ENCODE measurements around the gene RND3. TPM values are rescaled to one million over a fixed set of nuclear protein-coding genes. Genes with fewer than 3 reads are reported as not detected.

The RND3 gene
- total and polyA plus RNA-seq, 9 of the 15 experiments (the other 6 are each of a cell fraction or from before 2014, with no cell fraction given) = 0.22 to 0.64 (median 0.29) TPM; not detected in 4

- TF ChIP-seq TCF7L2 (IDR thresholded peaks at IDR 0.05; ENCODE audit: low read depth, low read length) = no peak
- no peak for TF ChIP-seq CHD7 (IDR thresholded peaks at IDR 0.05; ENCODE audit: low read depth, low read length)
- TF ChIP-seq HDAC6 (IDR thresholded peaks at IDR 0.05; ENCODE audit: low read depth, low read length) = no peak
These were observed 21.5 kb downstream of the RND3 start (continued) for GRCh38 chr2:150465703-150466569.
